Measurements from ENCODE around the gene TSNAX.

DNA sequence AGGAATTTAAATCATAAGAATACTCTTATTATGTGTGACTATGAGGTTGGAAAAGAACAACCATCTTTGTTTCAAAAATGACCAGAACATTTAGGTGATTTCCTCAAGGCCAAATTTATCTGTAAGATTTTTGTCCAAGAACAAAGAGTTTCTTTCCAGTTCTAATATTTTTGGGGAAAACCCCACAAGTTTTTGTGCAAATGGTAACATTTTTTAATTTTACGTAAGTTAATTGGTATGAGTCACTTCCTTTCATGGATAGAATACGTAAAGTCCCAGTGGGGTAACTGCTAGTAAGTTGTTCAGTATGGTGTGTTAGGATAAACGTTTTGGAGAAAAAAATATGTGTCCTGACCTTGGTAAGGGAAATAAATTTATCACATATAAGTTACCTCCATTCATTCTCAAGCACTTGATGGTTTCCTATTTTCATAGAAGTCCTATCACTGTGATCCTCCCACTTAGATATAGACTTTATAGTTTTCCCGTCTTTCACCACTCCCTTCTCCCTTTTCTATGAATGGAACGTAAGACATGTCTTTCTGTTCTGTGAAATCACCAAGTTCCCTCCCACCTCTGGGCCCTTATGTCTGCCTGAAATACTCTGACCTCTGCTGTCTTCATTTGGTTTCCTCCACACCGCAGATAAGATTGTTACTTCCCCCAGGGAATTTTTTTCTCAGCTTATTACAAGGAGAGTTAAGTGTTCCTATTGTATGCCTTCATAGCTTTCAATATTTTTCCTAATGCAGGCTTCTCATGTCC lies 34.9 kb upstream of the TSNAX start:
- TF ChIP-seq EZH2 (optimal IDR thresholded peaks at IDR 0.05; ENCODE audit: low read depth, low read length), result no peak
- TF ChIP-seq, protein P1, sequence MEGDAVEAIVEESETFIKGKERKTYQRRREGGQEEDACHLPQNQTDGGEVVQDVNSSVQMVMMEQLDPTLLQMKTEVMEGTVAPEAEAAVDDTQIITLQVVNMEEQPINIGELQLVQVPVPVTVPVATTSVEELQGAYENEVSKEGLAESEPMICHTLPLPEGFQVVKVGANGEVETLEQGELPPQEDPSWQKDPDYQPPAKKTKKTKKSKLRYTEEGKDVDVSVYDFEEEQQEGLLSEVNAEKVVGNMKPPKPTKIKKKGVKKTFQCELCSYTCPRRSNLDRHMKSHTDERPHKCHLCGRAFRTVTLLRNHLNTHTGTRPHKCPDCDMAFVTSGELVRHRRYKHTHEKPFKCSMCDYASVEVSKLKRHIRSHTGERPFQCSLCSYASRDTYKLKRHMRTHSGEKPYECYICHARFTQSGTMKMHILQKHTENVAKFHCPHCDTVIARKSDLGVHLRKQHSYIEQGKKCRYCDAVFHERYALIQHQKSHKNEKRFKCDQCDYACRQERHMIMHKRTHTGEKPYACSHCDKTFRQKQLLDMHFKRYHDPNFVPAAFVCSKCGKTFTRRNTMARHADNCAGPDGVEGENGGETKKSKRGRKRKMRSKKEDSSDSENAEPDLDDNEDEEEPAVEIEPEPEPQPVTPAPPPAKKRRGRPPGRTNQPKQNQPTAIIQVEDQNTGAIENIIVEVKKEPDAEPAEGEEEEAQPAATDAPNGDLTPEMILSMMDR (IDR thresholded peaks at IDR 0.05; ENCODE audit: low read length), result no peak

Measured in MM.1S (cell line).